GM21381 (cell line): Measurements from ENCODE around the gene FAM72C.
A peak's percentile ranks its signal among the peaks of the same experiment; 100 is the strongest.
"Not testable (repeated sequence)": the region's sequence is repeated elsewhere in the genome, so short reads cannot be mapped to it uniquely, and the experiment has no call there.

Source experiments
- ATAC-seq: cut with Tn5 transposase; IDR thresholded peaks from one replicate; pipeline ENCODE4 v1.9.1; 2021; ENCODE audit warnings: mild to moderate bottlenecking, moderate library complexity; ENCODE audit not compliant: unreplicated experiment

FAM72C gene

GRCh38 chr1:143971924-143972700 is at the start of gene FAM72C:
FAM72C (minus strand) TSS chr1:143971986; CDS start chr1:143971141, 845 bp downstream.
- ATAC-seq: peak; percentile 76

DNA sequence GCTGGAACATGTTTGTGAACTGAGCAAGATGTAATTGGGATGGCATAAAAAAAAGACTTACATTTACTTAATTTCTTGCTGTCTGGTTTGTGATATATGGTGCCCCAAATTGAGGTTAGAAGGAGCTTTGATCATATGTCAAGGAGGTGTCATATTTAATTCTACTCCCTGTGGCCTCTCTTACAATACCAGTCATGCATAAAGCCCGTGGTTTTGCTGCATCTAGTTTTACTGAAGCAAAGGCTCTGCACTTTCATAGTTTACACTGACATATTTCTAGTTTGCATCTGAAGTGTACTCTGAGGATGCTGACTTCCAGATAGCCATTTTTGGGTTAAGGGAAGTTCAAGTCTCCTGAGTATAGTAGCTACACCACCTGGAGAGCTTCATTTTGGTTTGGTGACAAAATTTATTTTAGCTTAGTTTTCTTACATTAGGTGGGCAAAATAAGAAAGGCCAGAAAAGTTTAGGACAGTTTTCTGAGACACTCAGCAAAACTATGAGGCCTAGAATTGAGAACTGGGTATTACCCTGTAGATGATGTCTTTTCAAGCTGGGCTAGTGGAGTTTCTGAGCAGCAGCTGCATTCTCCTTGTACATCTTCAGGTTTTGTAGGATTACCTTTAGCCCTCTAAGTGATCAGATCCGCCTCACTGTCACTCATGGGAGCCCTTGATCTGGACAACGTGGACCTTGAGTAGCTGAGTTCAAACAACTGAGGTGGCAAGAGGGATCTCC is 48.4 kb upstream of the FAM72C start:
- ATAC-seq: not testable (repeated sequence)

- ATAC-seq: not testable (repeated sequence)
These were observed 47.3 kb upstream of the FAM72C start for GRCh38 chr1:144019101-144019500.

GRCh38 chr1:144015180-144015966 is 43.6 kb upstream of the FAM72C start:
- not testable (repeated sequence) for ATAC-seq

- ATAC-seq: not testable (repeated sequence)
These were observed 42.7 kb upstream of the FAM72C start for GRCh38 chr1:144014528-144014927.

- not testable (repeated sequence) for ATAC-seq
These were observed 42.3 kb upstream of the FAM72C start for GRCh38 chr1:144014121-144014520.

DNA sequence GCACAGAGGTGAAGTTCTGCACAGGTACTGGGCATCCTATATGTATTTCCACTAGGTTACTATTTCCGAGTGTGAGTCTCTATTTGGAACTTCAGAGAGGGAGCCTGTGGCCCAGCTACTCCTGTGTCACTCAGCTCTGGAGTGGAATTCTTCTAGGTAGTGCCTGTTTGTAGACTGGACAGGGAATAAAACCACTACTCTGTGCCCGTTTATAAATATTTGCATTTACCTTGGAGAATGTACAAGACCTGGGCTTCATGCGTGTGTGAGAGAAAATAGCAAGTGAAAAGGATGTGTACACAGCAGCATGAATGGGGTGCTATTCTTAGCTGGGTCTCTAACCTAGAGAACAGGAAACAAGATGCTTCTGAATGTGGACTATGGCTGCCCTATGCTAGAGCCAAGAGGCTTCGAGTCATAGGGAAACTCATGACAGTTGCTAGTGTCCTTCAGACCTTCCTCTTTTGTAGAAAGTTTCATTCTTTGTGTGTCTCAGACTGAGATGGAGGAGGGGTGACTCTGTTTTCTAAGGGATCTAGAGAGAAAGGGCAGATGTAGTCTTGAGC is 40.5 kb upstream of the FAM72C start:
- peak; percentile 98 for ATAC-seq

GRCh38 chr1:144009410-144009809 is 37.6 kb upstream of the FAM72C start:
- peak; percentile 48 for ATAC-seq

GRCh38 chr1:144004259-144004658 is 32.5 kb upstream of the FAM72C start:
- not testable (repeated sequence) for ATAC-seq

DNA sequence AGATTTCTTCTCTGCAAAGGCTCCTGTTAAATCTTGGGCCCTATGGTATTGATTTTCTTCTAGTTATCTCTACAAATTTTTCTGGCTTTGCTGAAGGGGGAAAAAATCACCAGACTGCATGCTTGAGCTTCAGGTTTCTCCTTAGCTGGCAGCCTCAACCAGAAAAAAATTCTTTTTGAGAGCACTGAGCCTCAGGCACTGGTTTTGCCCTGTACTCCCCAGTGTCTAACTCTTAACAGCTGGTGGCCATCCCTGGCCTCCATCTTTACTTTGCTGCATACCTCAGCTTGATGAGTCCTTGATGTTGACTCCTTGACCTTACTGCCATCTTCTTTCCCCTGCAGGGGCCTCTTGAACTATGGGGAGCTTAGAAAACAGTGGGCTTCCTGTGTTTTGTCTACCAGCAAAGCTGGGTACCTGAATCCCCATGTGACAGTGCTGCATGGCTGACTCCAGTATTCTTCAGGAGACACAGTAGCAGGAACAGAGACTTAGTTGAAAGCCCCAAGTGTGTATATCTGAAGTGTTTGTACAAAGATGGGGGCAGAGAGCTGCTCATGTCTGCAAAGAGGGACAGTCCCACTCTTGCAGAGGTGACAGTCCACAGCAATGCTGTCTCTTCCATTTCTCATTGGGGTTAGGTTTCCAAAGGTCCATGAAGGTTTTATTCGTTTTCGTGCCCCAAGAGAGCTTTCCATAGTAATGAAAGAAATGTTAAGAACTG is 31.7 kb upstream of the FAM72C start:
- not testable (repeated sequence) for ATAC-seq

- peak; percentile 64 for ATAC-seq
These were observed 30.5 kb upstream of the FAM72C start for GRCh38 chr1:144002141-144002881.

DNA sequence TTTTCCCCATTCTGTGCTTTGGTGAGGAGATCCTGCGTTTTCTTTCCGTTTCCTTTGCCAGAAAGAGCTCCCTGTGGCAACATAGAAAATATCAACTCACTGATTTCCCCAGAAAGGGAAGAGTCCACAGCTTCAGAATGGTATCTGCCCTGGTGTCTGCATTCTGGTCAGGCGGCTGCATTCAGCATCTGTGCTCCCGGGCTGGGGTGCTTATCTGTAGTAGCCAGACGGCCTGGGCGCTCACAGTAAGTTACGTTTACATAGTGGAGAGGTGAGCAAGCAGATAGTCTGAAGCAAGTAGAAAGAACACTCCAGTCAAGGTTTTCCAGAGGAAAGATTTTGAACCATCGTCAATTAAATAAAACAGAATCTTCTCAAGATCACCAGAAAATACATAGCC is 29.3 kb upstream of the FAM72C start:
- not testable (repeated sequence) for ATAC-seq

- ATAC-seq: not testable (repeated sequence)
These were observed 24.2 kb upstream of the FAM72C start for GRCh38 chr1:143996020-143996419.

- not testable (repeated sequence) for ATAC-seq
These were observed 21.6 kb upstream of the FAM72C start for GRCh38 chr1:143993301-143993907.

- ATAC-seq: not testable (repeated sequence)
These were observed 18.9 kb upstream of the FAM72C start for GRCh38 chr1:143990699-143991098.

- ATAC-seq: not testable (repeated sequence)
These were observed 17.9 kb upstream of the FAM72C start for GRCh38 chr1:143989719-143990118.

GRCh38 chr1:143989427-143989712 is 17.6 kb upstream of the FAM72C start:
- ATAC-seq: not testable (repeated sequence)

DNA sequence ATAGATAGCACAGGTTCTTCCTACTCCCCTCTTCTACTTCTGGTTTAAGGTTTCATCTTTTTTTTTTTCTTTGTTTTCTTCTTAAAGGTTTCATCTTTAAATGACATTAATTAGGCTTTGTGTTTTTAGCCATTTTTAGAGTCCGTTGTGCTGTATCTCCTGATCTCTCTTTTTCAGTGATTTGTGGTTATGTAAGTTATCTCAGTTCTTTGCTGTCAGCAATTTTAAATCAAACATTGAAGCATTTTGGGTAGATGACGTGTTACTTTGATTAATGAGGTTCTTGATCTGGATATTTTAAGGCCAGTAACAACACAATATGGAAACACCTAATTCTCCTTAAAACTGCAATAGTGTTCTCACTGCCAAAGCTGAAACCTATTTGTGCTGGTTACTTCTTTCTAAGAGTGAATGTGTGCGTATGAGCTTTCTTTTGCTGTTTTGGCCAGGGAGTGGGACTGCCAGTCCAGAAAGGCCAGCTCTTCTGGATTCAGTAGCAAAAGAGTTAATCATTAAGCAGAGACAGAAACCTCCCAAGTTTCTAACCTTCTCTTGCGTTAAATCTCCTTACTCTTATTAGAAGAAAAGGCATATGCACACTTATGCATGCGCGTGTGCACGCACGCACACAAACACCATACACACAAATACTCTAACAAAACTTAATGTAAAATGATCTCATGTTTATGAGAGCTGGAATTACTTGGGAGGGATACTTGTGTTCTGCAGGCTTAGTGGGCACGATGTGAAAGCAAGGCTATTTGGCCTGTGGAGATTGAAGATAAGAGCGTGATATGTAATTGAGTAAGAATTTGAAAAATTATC is 17.0 kb upstream of the FAM72C start:
- not testable (repeated sequence) for ATAC-seq
